Neural crest cell (in vitro differentiated cells): ENCODE results near the gene PTPN2. TPM values are rescaled to one million over a fixed set of nuclear protein-coding genes. Genes with fewer than 3 reads are reported as not detected.
"Not testable (repeated sequence)": the region's sequence is repeated elsewhere in the genome, so short reads cannot be mapped to it uniquely, and the experiment has no call there.

Experiments used
- DNase-seq: peaks from one replicate; pipeline ENCODE4 v3.0.0; 2021; ENCODE audit warnings: low read depth, mixed read lengths, low spot score
- H3K27ac Mint-ChIP-seq: one replicate; pipeline ENCODE4 v1.8.0; 2021; ENCODE audit warnings: mild to moderate bottlenecking, mixed read lengths; ENCODE audit not compliant: unreplicated experiment
- H3K27me3 Mint-ChIP-seq: 2 replicates; pipeline ENCODE4 v1.8.0; 2021; ENCODE audit warnings: low read depth, mild to moderate bottlenecking, mixed read lengths
- H3K36me3 Mint-ChIP-seq: 2 replicates; pipeline ENCODE4 v1.8.0; 2021; ENCODE audit warnings: low read depth, mild to moderate bottlenecking, mixed read lengths
- H3K4me1 Mint-ChIP-seq: 2 replicates; pipeline ENCODE4 v1.8.0; 2021; ENCODE audit warnings: mixed read lengths
- H3K4me3 Mint-ChIP-seq: one replicate; pipeline ENCODE4 v1.8.0; 2021; ENCODE audit warnings: mild to moderate bottlenecking, mixed read lengths
- H3K9me3 Mint-ChIP-seq: 2 replicates; pipeline ENCODE4 v1.8.0; 2021; ENCODE audit warnings: mixed read lengths
- CTCF ChIP-seq: fragments of 200-600 bp; sonication (generic); conservative IDR thresholded peaks from 2 replicates; pipeline ENCODE4 v1.5.0; 2021; ENCODE audit warnings: antibody characterized with exemption, mild to moderate bottlenecking
- total RNA-seq: library from RNA; stranded (reverse); gene quantifications from 2 replicates; pipeline ENCODE4 v1.2.1, GENCODE V29; 2021

The PTPN2 gene
- total RNA-seq, 1 donor from 2014 or later, result 34.4 TPM

- no peak for TF ChIP-seq CTCF
- no peak for DNase-seq
- H3K27ac Mint-ChIP-seq, result no peak overlapping the region
- H3K4me1 Mint-ChIP-seq, result no peaks in the 10 kb centered on the region
- peaks cover 3% of the 10 kb centered on the region for H3K9me3 Mint-ChIP-seq
- no peaks in the 10 kb centered on the region for H3K36me3 Mint-ChIP-seq
- no peaks in the 10 kb centered on the region for H3K27me3 Mint-ChIP-seq
- no peak overlapping the region for H3K4me3 Mint-ChIP-seq
Measured at GRCh38 chr18:12776821-12777471, 107.1 kb downstream of the PTPN2 start.

- not testable (repeated sequence) for H3K4me1 Mint-ChIP-seq, DNase-seq, H3K9me3 Mint-ChIP-seq, H3K36me3 Mint-ChIP-seq, H3K4me3 Mint-ChIP-seq, H3K27me3 Mint-ChIP-seq
- peak overlapping the region; percentile 83 for H3K27ac Mint-ChIP-seq
Measured at GRCh38 chr18:12776415-12776814, 107.6 kb downstream of the PTPN2 start.

- H3K9me3 Mint-ChIP-seq, result peaks cover 3% of the 10 kb centered on the region
- H3K4me1 Mint-ChIP-seq, result no peaks in the 10 kb centered on the region
- no peaks in the 10 kb centered on the region for H3K27me3 Mint-ChIP-seq
- no peak for TF ChIP-seq CTCF
- H3K4me3 Mint-ChIP-seq, result no peak overlapping the region
- H3K27ac Mint-ChIP-seq, result no peak overlapping the region
- no peaks in the 10 kb centered on the region for H3K36me3 Mint-ChIP-seq
- DNase-seq, result no peak
Measured at GRCh38 chr18:12774982-12775381, 109.1 kb downstream of the PTPN2 start.

GRCh38 chr18:12773369-12773768 lies 110.7 kb downstream of the PTPN2 start:
- no peak for DNase-seq
- peaks cover 3% of the 10 kb centered on the region for H3K9me3 Mint-ChIP-seq
- H3K4me3 Mint-ChIP-seq, result no peak overlapping the region
- no peak for TF ChIP-seq CTCF
- H3K27ac Mint-ChIP-seq, result no peak overlapping the region
- H3K27me3 Mint-ChIP-seq, result no peaks in the 10 kb centered on the region
- no peaks in the 10 kb centered on the region for H3K4me1 Mint-ChIP-seq
- no peaks in the 10 kb centered on the region for H3K36me3 Mint-ChIP-seq

GRCh38 chr18:12772111-12772510 lies 111.9 kb downstream of the PTPN2 start:
- Mint-ChIP-seq H3K27me3 (no peaks in the 10 kb centered on the region), H3K9me3 (peaks cover 3% of the 10 kb centered on the region), H3K4me1 (peaks cover under 1% of the 10 kb centered on the region), H3K4me3 (no peak overlapping the region), H3K36me3 (no peaks in the 10 kb centered on the region), H3K27ac (no peak overlapping the region)
- DNase-seq, result no peak
- TF ChIP-seq CTCF, result no peak

GRCh38 chr18:12770469-12771219 lies 113.4 kb downstream of the PTPN2 start:
- Mint-ChIP-seq H3K36me3 (no peaks in the 10 kb centered on the region), H3K27ac (no peak overlapping the region), H3K4me3 (no peak overlapping the region), H3K27me3 (no peaks in the 10 kb centered on the region), H3K9me3 (no peaks in the 10 kb centered on the region), H3K4me1 (peaks cover 5% of the 10 kb centered on the region)
- DNase-seq, result no peak
- no peak for TF ChIP-seq CTCF
